ENCODE measurements around the gene ADGRA1.

Gene ADGRA1

GRCh38 chr10:133176546-133176945 lies 88.8 kb downstream of the ADGRA1 start:
- no peak overlapping the region for H3K4me3 ChIP-seq (ENCODE audit: low read length)
- DNase-seq (ENCODE audit: low read depth) = no peak
- TF ChIP-seq CTCF (IDR thresholded peaks at IDR 0.05; ENCODE audit: insufficient read depth, low read depth, low read length, missing control alignments) = no peak

- H3K4me3 ChIP-seq (ENCODE audit: low read length) = no peak overlapping the region
- TF ChIP-seq CTCF (IDR thresholded peaks at IDR 0.05; ENCODE audit: insufficient read depth, low read depth, low read length, missing control alignments) = no peak
- no peak for DNase-seq (ENCODE audit: low read depth)
Observed at GRCh38 chr10:133177380-133178157, 89.8 kb downstream of the ADGRA1 start.

- no peak overlapping the region for H3K4me3 ChIP-seq (ENCODE audit: low read length)
- no peak for TF ChIP-seq CTCF (IDR thresholded peaks at IDR 0.05; ENCODE audit: insufficient read depth, low read depth, low read length, missing control alignments)
- DNase-seq (ENCODE audit: low read depth) = no peak
Observed at GRCh38 chr10:133178357-133179127, 90.8 kb downstream of the ADGRA1 start.

GRCh38 chr10:133179128-133179520 lies 91.4 kb downstream of the ADGRA1 start:
- DNase-seq (ENCODE audit: low read depth) = no peak
- no peak for TF ChIP-seq CTCF (IDR thresholded peaks at IDR 0.05; ENCODE audit: insufficient read depth, low read depth, low read length, missing control alignments)
- no peak overlapping the region for H3K4me3 ChIP-seq (ENCODE audit: low read length)

GRCh38 chr10:133179651-133180050 lies 91.9 kb downstream of the ADGRA1 start:
- H3K4me3 ChIP-seq (ENCODE audit: low read length) = no peak overlapping the region
- TF ChIP-seq CTCF (IDR thresholded peaks at IDR 0.05; ENCODE audit: insufficient read depth, low read depth, low read length, missing control alignments) = no peak
- no peak for DNase-seq (ENCODE audit: low read depth)

GRCh38 chr10:133180192-133180964 lies 92.7 kb downstream of the ADGRA1 start:
- no peak overlapping the region for H3K4me3 ChIP-seq (ENCODE audit: low read length)
- TF ChIP-seq CTCF (IDR thresholded peaks at IDR 0.05; ENCODE audit: insufficient read depth, low read depth, low read length, missing control alignments) = no peak
- no peak for DNase-seq (ENCODE audit: low read depth)
